DMS153 treated with DMSO at 0.1 percent for 48 hours (cell line): Measurements from ENCODE around the gene DCHS1.
"Not testable (repeated sequence)": the region's sequence is repeated elsewhere in the genome, so short reads cannot be mapped to it uniquely, and the experiment has no call there.

Source experiments
- DNase-seq: peaks from one replicate; lab custom pipeline; 2025; ENCODE audit not compliant: unreplicated experiment; lab: John Stamatoyannopoulos, UW

The DCHS1 gene, protein sequence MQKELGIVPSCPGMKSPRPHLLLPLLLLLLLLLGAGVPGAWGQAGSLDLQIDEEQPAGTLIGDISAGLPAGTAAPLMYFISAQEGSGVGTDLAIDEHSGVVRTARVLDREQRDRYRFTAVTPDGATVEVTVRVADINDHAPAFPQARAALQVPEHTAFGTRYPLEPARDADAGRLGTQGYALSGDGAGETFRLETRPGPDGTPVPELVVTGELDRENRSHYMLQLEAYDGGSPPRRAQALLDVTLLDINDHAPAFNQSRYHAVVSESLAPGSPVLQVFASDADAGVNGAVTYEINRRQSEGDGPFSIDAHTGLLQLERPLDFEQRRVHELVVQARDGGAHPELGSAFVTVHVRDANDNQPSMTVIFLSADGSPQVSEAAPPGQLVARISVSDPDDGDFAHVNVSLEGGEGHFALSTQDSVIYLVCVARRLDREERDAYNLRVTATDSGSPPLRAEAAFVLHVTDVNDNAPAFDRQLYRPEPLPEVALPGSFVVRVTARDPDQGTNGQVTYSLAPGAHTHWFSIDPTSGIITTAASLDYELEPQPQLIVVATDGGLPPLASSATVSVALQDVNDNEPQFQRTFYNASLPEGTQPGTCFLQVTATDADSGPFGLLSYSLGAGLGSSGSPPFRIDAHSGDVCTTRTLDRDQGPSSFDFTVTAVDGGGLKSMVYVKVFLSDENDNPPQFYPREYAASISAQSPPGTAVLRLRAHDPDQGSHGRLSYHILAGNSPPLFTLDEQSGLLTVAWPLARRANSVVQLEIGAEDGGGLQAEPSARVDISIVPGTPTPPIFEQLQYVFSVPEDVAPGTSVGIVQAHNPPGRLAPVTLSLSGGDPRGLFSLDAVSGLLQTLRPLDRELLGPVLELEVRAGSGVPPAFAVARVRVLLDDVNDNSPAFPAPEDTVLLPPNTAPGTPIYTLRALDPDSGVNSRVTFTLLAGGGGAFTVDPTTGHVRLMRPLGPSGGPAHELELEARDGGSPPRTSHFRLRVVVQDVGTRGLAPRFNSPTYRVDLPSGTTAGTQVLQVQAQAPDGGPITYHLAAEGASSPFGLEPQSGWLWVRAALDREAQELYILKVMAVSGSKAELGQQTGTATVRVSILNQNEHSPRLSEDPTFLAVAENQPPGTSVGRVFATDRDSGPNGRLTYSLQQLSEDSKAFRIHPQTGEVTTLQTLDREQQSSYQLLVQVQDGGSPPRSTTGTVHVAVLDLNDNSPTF (N-terminal part only)

DNA sequence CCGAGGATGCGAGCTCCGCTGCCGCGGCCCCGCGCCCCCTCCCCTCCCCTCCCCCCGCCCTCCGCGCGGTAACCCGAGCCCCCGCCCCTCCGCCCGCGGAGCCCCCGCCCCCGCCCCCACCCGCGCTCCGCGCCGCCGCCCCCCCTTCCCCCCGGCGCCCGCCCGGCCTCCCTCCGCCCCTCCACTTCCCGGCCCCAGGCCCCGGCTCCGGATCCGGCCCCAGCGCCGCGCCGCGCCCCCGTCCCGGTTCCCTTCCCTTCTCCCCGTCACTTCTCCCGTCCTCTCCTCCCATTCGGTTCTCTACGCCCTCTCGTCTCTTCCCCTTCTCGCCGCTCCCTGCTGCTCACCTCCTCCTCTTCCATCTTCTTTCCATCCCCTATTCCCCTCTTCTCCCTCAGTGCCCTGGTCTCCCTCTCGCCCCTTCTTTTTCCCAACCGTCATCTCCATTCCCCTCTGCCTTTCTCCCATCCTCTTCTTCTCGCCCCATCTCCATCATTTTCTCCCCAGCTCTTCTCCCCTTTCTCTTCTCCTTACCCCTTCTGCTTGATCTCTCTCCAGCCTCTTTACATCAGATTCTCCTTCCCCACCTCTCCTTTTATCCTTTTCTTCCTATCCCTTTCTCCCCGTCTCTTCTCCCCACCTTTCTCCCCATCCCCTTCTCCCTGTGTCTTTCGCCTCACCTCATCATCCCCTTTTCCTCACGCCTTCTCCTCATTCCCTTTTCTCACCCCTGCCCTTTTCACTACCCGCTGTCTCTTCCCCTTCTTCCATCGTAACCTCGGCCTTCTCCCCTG, at the start of gene DCHS1:
Gene DCHS1, minus strand, starts transcription at position 20 of the 794 bp plus-strand sequence. CDS start 14,196 bp downstream, outside the sequence.
- peak; percentile 7 for DNase-seq

DNA sequence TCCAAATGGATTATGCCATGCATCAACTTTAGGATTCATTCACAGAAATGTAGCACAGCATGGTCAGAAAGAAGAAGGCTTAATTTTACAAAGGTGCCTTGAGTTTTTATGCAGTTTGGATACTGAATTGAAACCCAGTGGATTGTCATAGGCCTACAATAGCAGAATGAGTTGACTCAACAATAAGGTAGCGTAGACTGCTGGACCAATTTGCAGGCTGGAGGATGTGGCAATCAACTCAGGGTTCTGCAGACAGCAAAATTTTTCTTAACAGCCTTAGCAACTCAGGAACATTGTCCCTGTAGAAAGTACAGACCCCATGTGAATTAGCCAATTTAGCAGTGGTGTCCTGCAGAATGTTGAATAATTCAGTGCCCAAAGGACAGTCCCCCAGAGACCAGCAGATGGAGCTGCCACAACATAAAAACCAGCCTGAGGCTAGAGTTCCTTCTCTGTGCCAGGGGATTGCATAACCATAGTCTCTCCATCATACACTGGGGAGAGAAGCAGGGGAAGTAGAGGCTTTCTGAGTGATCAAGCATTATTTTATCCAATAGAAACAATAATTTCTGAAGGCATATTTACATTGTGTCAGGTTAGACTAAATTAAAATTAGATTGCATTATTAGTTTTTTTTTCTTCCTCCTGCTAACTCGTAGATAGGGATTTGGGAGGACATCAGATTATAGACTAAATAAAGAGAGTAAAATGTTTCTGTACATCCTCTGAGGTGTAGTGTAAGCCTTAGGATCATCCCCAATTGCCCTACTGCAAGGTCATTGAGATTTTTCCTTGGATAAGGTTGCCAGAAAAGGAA, 47.8 kb upstream of the DCHS1 start:
- no peak for DNase-seq

DNA sequence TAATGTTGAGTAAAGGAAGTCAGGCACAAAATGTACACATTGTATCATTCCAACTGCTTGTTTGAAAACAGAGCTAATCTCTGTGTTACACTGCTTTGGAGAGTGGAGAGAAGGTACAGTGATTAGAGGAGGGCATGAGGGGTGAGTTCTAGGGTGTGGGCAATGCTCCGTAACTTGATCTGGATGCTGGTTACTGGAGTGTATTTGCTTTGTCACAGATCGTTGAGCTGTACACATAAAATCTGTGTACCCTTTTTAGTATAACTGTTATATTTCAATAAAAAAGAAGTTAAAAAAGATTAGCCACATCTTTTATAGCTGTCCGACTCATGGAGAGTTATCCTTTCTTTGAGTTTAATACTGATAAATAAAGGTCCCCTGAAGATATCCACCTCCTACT, 46.3 kb upstream of the DCHS1 start:
- DNase-seq: not testable (repeated sequence)

DNA sequence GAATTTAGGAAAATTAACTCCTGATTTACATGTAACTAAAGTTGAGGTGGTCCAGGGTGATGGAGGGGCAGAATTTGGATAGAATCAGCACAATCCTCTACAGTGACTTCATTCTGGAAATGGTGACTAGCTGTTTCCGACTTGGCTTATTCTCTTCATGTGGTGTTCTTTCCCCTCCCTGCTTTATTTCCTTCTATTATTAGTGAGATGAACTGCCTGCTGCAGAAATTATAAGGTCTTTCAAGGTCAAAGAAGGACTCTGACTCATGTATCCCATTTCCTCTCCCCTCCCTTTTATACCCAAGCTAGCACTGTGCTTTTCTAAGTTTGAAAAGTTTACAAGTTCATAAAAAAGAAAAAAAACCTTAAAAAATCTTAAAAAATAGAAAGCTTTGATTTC, 39.8 kb upstream of the DCHS1 start:
- no peak for DNase-seq

DNA sequence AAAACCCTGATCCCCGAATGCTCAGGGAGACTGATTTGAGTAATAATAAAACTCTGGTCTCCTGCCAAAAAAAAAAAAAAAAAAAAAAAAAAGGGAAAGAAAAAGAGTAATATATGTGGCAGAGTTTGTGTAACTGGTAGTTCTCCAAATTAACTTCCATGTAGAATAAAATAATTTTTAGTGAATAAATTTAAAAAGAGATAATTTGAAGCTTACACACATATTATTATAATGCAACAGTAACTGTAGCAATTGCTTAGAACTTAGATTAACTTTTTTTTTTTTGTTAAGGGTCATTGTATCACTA, 38.6 kb upstream of the DCHS1 start:
- no peak for DNase-seq

DNA sequence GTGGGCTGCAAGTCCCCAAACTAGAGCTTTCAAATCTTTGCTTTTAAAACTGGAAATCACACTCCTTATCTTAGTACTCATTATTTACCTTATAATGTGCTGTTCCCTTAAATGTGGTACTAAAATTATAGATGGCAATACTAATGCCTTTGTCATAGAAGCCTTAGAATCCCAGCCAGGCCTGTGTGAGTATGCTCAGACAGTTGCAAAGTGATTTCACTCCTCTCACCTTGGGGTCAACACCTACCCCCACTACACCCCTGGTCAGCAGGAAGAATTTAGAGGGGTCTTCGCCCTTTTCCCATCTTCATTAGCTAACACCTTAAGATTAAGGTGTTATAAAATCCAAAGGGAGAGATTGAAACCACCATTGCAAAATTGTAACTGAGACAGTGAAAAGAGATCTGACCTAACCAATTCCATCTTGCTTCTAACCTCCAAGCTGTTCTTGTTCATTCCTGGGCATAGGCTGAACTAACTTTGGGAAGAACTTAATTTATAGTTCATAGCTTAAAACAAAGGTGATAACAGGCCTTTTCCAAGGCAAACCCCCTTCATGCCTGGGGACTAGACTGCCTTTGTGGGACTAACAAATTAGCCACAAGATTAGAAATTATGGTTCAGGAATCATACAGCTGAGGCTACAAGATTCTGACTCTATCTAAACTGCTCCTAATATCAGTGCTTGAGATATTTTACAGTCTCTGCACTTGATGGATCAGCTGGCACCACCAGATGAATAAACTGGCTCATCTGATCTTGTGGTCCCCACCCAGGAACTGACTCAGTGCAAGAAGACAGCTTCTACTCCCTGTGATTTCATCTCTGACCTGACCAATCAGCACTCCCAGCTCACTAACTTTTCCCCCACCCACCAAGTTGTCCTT, 38.0 kb upstream of the DCHS1 start:
- DNase-seq: no peak

DNA sequence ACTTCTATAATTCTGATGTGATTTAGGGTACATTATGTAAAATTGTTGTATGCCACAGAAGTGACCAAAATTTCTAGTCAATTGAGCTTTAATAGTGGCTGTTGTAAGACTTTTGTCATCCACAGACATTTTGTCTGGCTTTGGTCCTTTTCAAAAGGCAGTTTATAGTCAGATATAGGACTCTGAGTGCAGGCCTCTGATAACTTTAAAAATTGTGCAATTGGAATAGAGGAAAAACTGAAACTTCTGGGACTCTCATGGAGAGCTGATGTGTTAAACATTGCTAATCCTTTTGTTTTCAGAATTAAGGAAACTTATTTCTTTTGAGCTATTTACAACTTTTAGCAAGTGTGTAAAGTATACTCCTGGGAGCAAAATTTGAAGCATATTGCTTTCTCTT, 36.5 kb upstream of the DCHS1 start:
- no peak for DNase-seq

DNA sequence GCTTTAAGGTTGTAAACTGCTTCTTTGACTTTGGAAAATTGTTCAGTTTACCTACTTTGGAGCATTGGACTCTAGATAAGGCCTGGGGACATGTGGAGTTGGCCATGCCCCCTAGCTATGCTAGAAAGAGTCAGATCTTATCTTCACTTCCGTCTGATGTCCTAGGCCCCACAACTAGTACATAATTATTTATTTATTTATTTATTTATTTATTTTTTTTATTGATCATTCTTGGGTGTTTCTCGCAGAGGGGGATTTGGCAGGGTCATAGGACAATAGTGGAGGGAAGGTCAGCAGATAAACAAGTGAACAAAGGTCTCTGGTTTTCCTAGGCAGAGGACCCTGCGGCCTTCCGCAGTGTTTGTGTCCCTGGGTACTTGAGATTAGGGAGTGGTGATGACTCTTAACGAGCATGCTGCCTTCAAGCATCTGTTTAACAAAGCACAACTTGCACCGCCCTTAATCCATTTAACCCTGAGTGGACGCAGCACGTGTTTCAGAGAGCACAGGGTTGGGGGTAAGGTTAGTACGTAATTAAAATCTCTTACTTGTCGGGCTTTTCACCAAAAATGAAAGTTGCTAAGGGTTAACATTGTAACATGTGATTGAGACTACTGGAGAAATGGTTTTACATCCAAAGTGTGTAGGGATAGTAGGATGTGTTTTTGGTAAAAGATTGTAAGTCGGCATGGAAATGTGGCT, 35.0 kb upstream of the DCHS1 start:
- not testable (repeated sequence) for DNase-seq

DNA sequence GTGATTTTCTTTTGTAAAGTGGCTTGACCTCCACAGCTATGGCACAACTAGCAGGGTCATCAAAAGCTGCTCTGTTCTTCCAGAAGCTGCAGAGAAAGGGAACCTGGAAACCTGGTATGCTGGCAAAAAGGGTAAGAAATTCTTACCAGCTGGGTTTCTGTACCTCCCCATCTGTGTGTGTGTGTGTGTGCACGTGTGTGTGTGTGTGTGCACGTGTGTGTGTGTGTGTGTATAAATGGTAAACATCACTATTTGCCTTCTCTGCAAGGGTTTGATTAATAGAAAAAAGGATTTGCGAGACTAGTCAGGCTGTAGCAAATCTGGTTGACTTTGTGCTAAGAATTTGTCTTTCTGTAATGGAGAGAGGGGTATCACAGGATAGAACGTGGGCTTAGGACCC, 32.3 kb upstream of the DCHS1 start:
- no peak for DNase-seq

DNA sequence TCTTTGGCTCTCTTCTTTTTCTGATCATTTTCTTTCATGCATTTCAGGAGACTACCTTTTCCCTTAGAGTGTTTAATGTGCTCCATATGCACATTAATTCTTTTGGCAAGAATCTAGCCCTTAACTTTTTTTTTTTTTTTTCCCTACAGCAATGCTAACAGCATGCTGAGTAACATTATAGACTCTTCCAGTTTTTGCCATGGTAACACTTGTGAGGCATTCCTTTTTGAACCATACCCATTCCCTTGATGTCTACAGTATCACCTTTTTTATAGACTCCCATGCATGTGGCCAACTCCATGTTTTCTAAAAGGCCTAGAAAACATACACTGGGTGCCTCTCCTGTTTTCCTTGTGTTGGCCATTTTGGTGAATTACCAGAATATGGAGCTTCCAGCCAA, 30.4 kb upstream of the DCHS1 start:
- no peak for DNase-seq

DNA sequence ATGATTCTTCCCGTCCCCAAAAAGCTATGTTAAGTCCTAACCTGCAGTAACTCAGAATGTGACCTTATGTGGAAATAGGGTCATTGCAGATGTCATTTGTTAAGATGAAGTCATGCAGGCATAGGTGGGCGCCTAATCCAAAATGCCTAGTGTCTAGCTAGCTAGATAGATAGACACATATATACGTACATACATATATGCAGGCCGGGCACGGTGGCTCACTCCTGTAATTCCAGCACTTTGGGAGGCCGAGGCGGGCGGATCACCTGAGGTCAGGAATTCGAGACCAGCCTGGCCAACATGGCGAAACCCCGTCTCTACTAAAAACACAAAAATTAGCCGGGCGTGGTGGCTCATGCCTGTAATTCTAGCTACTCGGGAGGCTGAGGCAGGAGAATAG, 28.5 kb upstream of the DCHS1 start:
- not testable (repeated sequence) for DNase-seq

DNA sequence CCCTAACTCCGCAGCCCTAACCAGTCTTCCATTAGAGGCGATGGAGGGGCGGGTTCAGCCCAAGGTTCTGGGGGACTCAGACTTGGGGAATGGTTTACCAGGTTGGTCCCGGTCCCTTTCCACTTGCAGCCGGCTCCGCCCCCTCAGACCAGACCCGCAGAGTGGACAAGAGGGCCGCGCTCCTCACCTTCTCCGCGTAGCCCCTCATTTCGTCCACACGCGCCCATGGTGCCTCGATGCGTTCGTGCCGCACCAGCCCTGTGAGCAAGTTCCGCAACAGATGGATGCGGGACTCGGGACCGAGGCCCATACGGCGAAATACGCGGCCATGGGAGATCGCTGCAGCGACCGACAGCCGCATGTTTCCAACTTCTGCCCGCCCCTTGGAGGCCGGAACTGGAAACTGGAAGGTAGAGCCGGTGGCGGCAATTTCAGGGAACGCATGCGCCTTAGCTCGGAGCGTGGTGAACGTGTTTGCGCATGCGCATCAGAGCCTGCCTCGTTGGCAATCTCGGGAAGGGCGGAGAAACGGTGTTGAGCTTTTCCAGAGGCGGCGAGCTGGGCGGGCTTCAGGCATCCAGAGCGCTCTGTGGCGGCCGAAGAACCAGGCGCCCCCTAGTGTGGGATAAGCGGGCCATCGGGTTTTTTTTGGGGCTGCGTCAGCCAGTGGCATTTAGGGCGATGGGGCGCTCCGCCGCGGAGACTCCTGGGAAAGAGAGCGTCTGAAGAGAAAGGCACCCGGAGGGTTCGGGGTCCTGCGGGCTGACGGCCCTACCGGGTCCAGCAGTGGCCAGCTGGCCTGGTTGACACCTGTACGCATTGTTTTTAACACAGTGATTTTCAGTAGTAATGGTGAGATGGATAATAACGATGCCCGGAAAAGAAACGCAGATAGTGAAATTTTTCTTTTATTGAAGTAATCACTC, 27.6 kb upstream of the DCHS1 start, which contains the start of gene MRPL17:
Gene MRPL17, minus strand, starts transcription at position 405 of the 926 bp plus-strand sequence. Its CDS starts 44 bp downstream, at position 361.
- DNase-seq: peak; percentile 98

DNA sequence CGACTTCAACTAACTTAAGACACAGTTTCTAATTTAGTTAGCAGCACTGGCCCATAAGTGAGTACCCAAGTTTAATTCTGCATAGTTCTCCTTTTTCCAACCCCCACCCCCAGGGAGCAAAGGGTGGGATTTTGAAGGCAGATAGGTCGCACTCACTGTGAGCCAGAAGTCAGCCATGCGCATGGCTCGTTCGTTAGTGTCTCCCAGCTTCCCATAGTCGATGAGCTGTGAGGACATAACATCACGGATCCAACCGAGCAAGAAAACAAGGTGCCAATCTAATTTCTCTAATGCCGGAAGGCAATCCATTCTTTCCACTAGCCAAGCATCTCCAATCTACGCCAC, 27.0 kb upstream of the DCHS1 start:
- DNase-seq: no peak

DNA sequence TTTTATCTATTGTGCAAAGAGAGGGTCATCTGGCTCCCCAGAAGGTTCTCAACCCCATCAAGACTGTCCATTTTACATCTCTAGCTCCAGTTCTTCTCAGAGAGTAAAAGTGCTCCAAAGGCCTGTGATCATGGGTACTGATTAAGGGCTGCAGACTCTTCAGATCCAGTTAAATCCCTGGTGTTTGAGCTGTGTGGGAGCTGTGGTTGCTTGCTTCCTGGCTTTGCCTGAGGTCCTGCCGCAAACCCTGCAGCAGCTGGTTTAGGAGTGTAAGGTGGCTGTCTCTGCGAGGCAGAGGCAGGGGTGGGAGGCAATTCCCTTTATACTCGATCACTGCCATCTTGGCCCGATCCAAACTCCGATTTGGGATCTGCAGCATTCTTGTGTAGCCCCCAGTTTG, 26.3 kb upstream of the DCHS1 start:
- no peak for DNase-seq

DNA sequence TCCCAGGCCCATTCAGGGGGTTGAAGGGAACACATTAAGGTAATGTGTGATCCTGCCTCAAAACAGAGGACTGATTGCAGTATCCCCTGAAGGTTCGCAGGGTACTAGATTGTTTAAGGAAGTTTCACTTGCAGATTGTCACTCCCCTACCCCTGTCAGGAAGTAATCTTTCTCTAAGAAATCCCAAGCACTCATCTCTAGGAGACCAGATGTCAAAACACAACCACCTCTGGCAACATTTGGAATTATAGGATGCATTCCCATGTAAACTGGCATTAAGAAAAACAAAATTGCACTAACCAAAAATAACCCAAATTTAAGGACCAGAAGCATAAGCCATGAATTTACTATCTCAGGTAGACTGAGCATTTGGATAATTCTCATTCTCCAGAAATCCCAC, 25.9 kb upstream of the DCHS1 start:
- no peak for DNase-seq

DNA sequence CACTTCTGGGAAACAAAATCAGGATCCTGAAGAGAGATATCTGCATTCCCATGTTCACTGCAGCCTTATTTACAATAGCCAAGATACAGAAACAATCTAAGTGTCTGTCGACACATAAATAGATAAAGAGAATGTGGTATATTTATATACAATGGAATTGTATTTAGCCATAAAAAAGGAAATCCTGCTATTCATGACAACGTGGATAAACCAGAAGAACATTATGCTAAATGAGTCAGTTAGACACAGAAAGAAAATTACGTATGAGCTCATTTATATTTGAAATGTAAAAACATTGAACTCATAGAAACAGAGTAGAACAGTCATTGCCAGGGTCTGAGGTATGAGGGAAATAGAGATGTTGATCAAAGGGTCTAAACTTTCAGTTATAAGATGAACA, 21.4 kb upstream of the DCHS1 start:
- no peak for DNase-seq

DNA sequence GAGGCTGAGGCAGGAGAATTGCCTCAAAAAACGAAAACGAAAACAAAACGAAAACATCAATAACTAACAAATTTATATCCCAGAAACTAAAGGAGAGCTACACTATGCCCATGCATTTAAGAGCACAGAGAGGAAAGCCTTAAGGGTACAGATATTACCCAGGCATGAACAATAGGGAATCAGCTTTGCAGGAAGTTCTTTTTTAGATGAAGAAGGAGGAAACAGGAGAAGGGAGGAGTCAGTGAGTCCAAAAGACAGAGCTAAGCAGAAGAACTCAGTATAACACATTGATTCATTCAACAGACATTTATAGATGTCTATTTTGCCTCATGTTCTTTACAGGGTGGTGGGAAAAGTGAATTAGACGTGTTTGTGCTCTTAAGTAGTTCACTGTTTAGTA, 19.3 kb upstream of the DCHS1 start:
- DNase-seq: no peak
